Measurements from ENCODE around the gene ARHGEF33. TPM values are rescaled to one million over a fixed set of nuclear protein-coding genes. Genes with fewer than 3 reads are reported as not detected.

The ARHGEF33 gene
- total and polyA plus RNA-seq, 2 of the 8 experiments (the other 6 are each of a cell fraction or from before 2014, with no cell fraction given) = 0.09 to 0.95 TPM

- 73% methylated on average over 5 of the region's 5 CpGs; no CpG with 5 or more reads in 1 of the 2 experiments for WGBS, 2 experiments (ENCODE audit: extremely low coverage in 1 of 2, insufficient coverage in 1 of 2, insufficient read length in 1 of 2, insufficient replicate concordance in 2 of 2, low coverage in 1 of 2, low lambda C conversion rate in 2 of 2, missing lambda C conversion rate in 1 of 2)
- Histone ChIP-seq H3K4me2 (ENCODE audit: insufficient read depth in 1 of 2, low read depth in 2 of 2, low read length in 2 of 2) (no peak overlapping the region), H3K4me3 (ENCODE audit: extremely low read depth in 1 of 4, insufficient read depth in 2 of 4, low read depth in 3 of 4, low read length in 4 of 4) (no peak overlapping the region), H3K14ac (ENCODE audit: insufficient read length) (no peak overlapping the region), H3K9me3 (ENCODE audit: insufficient read depth in 2 of 2, low read depth in 1 of 2, low read length in 1 of 2) (no peaks in the 10 kb centered on the region), H3K36me3 (ENCODE audit: control insufficient read depth in 2 of 4, insufficient read depth in 4 of 4, low read length in 3 of 4) (no peaks in the 10 kb centered on the region), H4K91ac (replicated peaks; ENCODE audit: insufficient read length, low read length) (no peak overlapping the region), H2BK12ac (ENCODE audit: low read depth, low read length) (no peak overlapping the region), H3K4me1 (replicated peaks in 1 of 4; ENCODE audit: control insufficient read depth in 3 of 4, insufficient read depth in 4 of 4, low read length in 3 of 4) (no peaks in the 10 kb centered on the region), H2AK5ac (ENCODE audit: low read depth, low read length) (no peak overlapping the region), H2BK15ac (ENCODE audit: low read length) (no peak overlapping the region), H4K5ac (ENCODE audit: insufficient read length, low read depth, low read length) (no peak overlapping the region), H3K18ac (ENCODE audit: extremely low read depth, low read length) (no peak overlapping the region), H4K8ac (ENCODE audit: extremely low read depth, insufficient read depth, low read length) (no peak overlapping the region), H3K23me2 (ENCODE audit: low read depth, low read length) (peaks cover 8% of the 10 kb centered on the region), H3K79me1 (ENCODE audit: low read depth, low read length) (no peaks in the 10 kb centered on the region), H2BK20ac (ENCODE audit: low read length) (no peak overlapping the region), H3K23ac (ENCODE audit: insufficient read length) (no peak overlapping the region), H2BK5ac (ENCODE audit: low read depth, low read length) (no peak overlapping the region), H2AFZ (ENCODE audit: low read length) (no peak overlapping the region), H2BK120ac (replicated peaks; ENCODE audit: low read depth, low read length) (no peak overlapping the region), H3K79me2 (ENCODE audit: control insufficient read depth in 1 of 2, insufficient read depth in 2 of 2, low read length in 2 of 2) (peaks cover 0 to 40% of the 10 kb centered on the region in 2 experiments; a peak in 2 of 4 replicates), H3K27me3 (replicated peaks in 1 of 4; ENCODE audit: control insufficient read depth in 3 of 4, extremely low read depth in 1 of 4, insufficient read depth in 3 of 4, low read length in 3 of 4) (no peaks in the 10 kb centered on the region), H3K4ac (replicated peaks; ENCODE audit: insufficient read length, low read depth, low read length) (no peak overlapping the region), H3K27ac (ENCODE audit: low read depth, low read length) (no peak overlapping the region), H3K9ac (replicated peaks in 1 of 4; ENCODE audit: extremely low read depth in 1 of 4, low read depth in 3 of 4, low read length in 3 of 4) (no peak overlapping the region), H3K56ac (replicated peaks; ENCODE audit: insufficient read length, low read depth, low read length) (no peak overlapping the region), H4K20me1 (replicated peaks in 1 of 2; ENCODE audit: control insufficient read depth in 1 of 2, insufficient read depth in 2 of 2, low read length in 2 of 2) (no peaks in the 10 kb centered on the region)
- FAIRE-seq (no peak), DNase-seq (ENCODE audit: low read depth in 1 of 2, low spot score in 2 of 2) (no peak)
- POLR2A ChIA-PET (ENCODE audit: partially characterized antibody) = interaction anchor here (1.6 kb wide), 1 partner anchor 122 kb away, joined by 5 read pairs; the partner anchor contains the start of gene SRSF7
- CTCF ChIA-PET (ENCODE audit: partially characterized antibody) = interaction anchor here (1.1 kb wide), 1 partner anchor 132 kb away, joined by 3 read pairs; no protein-coding TSS in a partner anchor
- TF ChIP-seq EP300 (IDR thresholded peaks at IDR 0.05; ENCODE audit: borderline replicate concordance in 1 of 2, low read depth in 2 of 2, low read length in 2 of 2) (no peak), RBBP5 (IDR thresholded peaks at IDR 0.05; ENCODE audit: borderline replicate concordance, low read depth, low read length) (no peak), CHD1 (IDR thresholded peaks at IDR 0.05; ENCODE audit: low read depth, low read length) (no peak)
- TF ChIP-seq, protein P1, sequence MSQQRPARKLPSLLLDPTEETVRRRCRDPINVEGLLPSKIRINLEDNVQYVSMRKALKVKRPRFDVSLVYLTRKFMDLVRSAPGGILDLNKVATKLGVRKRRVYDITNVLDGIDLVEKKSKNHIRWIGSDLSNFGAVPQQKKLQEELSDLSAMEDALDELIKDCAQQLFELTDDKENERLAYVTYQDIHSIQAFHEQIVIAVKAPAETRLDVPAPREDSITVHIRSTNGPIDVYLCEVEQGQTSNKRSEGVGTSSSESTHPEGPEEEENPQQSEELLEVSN (IDR thresholded peaks at IDR 0.05) = no peak
Observed at GRCh38 chr2:38873763-38874162, 15.9 kb upstream of the ARHGEF33 start.
